Gastroesophageal sphincter (tissue), 4 donors: Measurements from ENCODE around the gene IPO11. TPM values are rescaled to one million over a fixed set of nuclear protein-coding genes. Genes with fewer than 3 reads are reported as not detected.

Experiments
- ATAC-seq: fragments of 150-250 bp; one replicate; pipeline ENCODE4 v1.9.1; 2016; ENCODE audit warnings: mild to moderate bottlenecking, moderate library complexity
- H3K27ac ChIP-seq, 4 donors: fragments of 200-600 bp; sonication (generic) in 3 of 4; 1 replicate in 3 of 4; 2 replicates in 1 of 4; pipeline ENCODE4 v1.5.1; 2016 to 2019
- H3K27me3 ChIP-seq: fragments of 200-600 bp; sonication (generic); one replicate; pipeline ENCODE4 v1.5.1; 2019
- H3K36me3 ChIP-seq, 2 donors: fragments of 200-600 bp; sonication (generic); one replicate each; pipeline ENCODE4 v1.5.1; 2019; ENCODE audit warnings: control low read depth in 1 of 2
- H3K4me1 ChIP-seq, 3 donors: fragments of 200-600 bp; sonication (generic); 1 replicate in 2 of 3; 2 replicates in 1 of 3; pipeline ENCODE4 v1.5.1; 2016 to 2019; ENCODE audit warnings: control low read depth in 2 of 3
- H3K4me3 ChIP-seq, 2 donors: fragments of 200-600 bp; sonication (generic); one replicate each; pipeline ENCODE4 v1.5.1; 2019; ENCODE audit warnings: mild to moderate bottlenecking in 1 of 2, moderate library complexity in 1 of 2
- H3K9me3 ChIP-seq, 3 donors: fragments of 200-600 bp; sonication (generic); one replicate each; pipeline ENCODE4 v1.5.1; 2017 to 2019; ENCODE audit warnings: control low read depth in 2 of 3
- CTCF ChIP-seq, 4 experiments: fragments of 200-600 bp in 2 of 4; fragments of 450-650 bp in 2 of 4; sonication (generic) in 1 of 4; IDR thresholded peaks; one replicate each; pipeline ENCODE4 v1.5.1; 2017 to 2019; ENCODE audit warnings: antibody characterized with exemption in 4 of 4, mild to moderate bottlenecking in 2 of 4, moderate library complexity in 2 of 4
- EP300 ChIP-seq: sonication (generic); formaldehyde crosslinking; IDR thresholded peaks from one replicate; pipeline ENCODE4 v1.6.1; 2017; ENCODE audit warnings: antibody characterized with exemption, mild to moderate bottlenecking
- POLR2A ChIP-seq, 2 donors: fragments of 450-650 bp; IDR thresholded peaks; one replicate each; pipeline ENCODE4 v1.6.1; 2017; ENCODE audit warnings: antibody characterized with exemption in 2 of 2, mild to moderate bottlenecking in 2 of 2, moderate library complexity in 1 of 2
- POLR2AphosphoS5 ChIP-seq: sonication (generic); formaldehyde crosslinking; IDR thresholded peaks from one replicate; pipeline ENCODE4 v1.6.1; 2017; ENCODE audit warnings: antibody characterized with exemption
- WGBS, 2 donors: methylation state at CpG; one replicate each; pipeline ENCODE4 v1.1.5; 2018; ENCODE audit warnings: low coverage in 1 of 2; 5-methylcytosine and 5-hydroxymethylcytosine counted together
- total RNA-seq, 4 donors: library from RNA; depleted of rRNA; stranded (reverse); fragments of >200 nt; gene quantifications; one replicate each; pipeline ENCODE4 v1.1.0, GENCODE V29; 2016

Gene IPO11
- total RNA-seq, 4 donors from 2014 or later = 15.8 to 25.1 (median 17.2) TPM

GRCh38 chr5:62649025-62649424 lies 236.5 kb downstream of the IPO11 start:
- peaks cover 0 to 3% of the 10 kb centered on the region in 2 donors for H3K36me3 ChIP-seq
- WGBS, 2 donors = 79 to 88% methylated on average over 4 of the region's 4 CpGs
- H3K9me3 ChIP-seq = no peaks in the 10 kb centered on the region
- H3K4me3 ChIP-seq = no peak overlapping the region
- ATAC-seq = no peak
- H3K27me3 ChIP-seq = no peaks in the 10 kb centered on the region
- no peak for TF ChIP-seq POLR2AphosphoS5
- no peak for TF ChIP-seq EP300
- TF ChIP-seq CTCF (IDR thresholded peaks at IDR 0.05) = no peak
- no peak for TF ChIP-seq POLR2A (IDR thresholded peaks at IDR 0.05)
- no peaks in the 10 kb centered on the region for H3K4me1 ChIP-seq
- no peak overlapping the region for H3K27ac ChIP-seq

- no peak for ATAC-seq
- H3K4me1 ChIP-seq = no peaks in the 10 kb centered on the region
- H3K27ac ChIP-seq = no peak overlapping the region
- no peak overlapping the region for H3K4me3 ChIP-seq
- WGBS, 2 donors = 54 to 59% methylated on average over 2 to 3 of the region's 4 CpGs
- no peaks in the 10 kb centered on the region for H3K9me3 ChIP-seq
- H3K27me3 ChIP-seq = no peaks in the 10 kb centered on the region
- TF ChIP-seq POLR2A (IDR thresholded peaks at IDR 0.05) (no peak), POLR2AphosphoS5 (no peak), EP300 (no peak), CTCF (IDR thresholded peaks at IDR 0.05) (no peak)
- H3K36me3 ChIP-seq = no peaks in the 10 kb centered on the region
These were observed 237.0 kb downstream of the IPO11 start for GRCh38 chr5:62649476-62650113.

GRCh38 chr5:62650197-62650596 lies 237.6 kb downstream of the IPO11 start:
- Histone ChIP-seq H3K4me3 (no peak overlapping the region), H3K4me1 (no peaks in the 10 kb centered on the region), H3K9me3 (no peaks in the 10 kb centered on the region), H3K27ac (no peak overlapping the region), H3K36me3 (no peaks in the 10 kb centered on the region), H3K27me3 (no peaks in the 10 kb centered on the region)
- no peak for ATAC-seq
- no peak for TF ChIP-seq POLR2A (IDR thresholded peaks at IDR 0.05)
- no peak for TF ChIP-seq EP300
- no peak for TF ChIP-seq POLR2AphosphoS5
- TF ChIP-seq CTCF (IDR thresholded peaks at IDR 0.05) = no peak
- WGBS, 2 donors = 73 to 79% methylated on average over 3 to 5 of the region's 5 CpGs

- Histone ChIP-seq H3K4me3 (no peak overlapping the region), H3K27ac (no peak overlapping the region), H3K4me1 (no peaks in the 10 kb centered on the region), H3K9me3 (no peaks in the 10 kb centered on the region), H3K36me3 (no peaks in the 10 kb centered on the region), H3K27me3 (no peaks in the 10 kb centered on the region)
- TF ChIP-seq POLR2A (IDR thresholded peaks at IDR 0.05) (no peak), CTCF (IDR thresholded peaks at IDR 0.05) (no peak), EP300 (no peak), POLR2AphosphoS5 (no peak)
- 46 to 49% methylated on average over 5 of the region's 5 CpGs for WGBS, 2 donors
- no peak for ATAC-seq
These were observed 239.7 kb downstream of the IPO11 start for GRCh38 chr5:62652225-62652624.
